AG10803 (cell line): ENCODE data around the gene RNF157.
"Not testable (repeated sequence)": the region's sequence is repeated elsewhere in the genome, so short reads cannot be mapped to it uniquely, and the experiment has no call there.

Experiments used
- DNase-seq: peaks from one replicate; pipeline ENCODE4 v3.0.0; 2010; ENCODE audit warnings: low read depth
- H3K4me3 ChIP-seq: 2 replicates; pipeline ENCODE4 v1.5.1; 2011; ENCODE audit warnings: mild to moderate bottlenecking, low read length, control low read depth
- TF ChIP-seq, protein P1 (sequence below): conservative IDR thresholded peaks from 2 replicates; pipeline ENCODE4 v1.5.1; 2011; ENCODE audit warnings: mild to moderate bottlenecking, low read length, control low read depth, inconsistent platforms

The RNF157 gene

DNA sequence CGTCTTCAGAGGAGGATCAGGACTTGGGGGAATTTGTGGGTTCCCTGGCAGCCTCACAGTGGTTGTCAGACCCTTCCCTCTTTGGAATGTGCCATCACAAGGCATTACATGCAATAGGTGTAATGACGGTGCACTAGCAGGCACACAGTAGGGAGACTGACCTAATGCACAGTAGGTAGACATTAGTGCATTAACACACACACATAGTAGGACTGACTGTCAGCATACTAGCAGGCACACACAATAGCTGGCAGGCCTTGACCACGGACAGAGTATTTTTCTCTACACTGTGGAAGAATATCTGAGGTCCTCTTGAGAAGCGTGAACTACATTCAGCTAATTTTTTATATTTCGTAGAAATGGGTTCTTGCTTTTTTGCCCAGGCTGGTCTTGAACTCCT lies 14.0 kb upstream of the RNF157 start:
- no peak for DNase-seq
- TF ChIP-seq, protein P1, sequence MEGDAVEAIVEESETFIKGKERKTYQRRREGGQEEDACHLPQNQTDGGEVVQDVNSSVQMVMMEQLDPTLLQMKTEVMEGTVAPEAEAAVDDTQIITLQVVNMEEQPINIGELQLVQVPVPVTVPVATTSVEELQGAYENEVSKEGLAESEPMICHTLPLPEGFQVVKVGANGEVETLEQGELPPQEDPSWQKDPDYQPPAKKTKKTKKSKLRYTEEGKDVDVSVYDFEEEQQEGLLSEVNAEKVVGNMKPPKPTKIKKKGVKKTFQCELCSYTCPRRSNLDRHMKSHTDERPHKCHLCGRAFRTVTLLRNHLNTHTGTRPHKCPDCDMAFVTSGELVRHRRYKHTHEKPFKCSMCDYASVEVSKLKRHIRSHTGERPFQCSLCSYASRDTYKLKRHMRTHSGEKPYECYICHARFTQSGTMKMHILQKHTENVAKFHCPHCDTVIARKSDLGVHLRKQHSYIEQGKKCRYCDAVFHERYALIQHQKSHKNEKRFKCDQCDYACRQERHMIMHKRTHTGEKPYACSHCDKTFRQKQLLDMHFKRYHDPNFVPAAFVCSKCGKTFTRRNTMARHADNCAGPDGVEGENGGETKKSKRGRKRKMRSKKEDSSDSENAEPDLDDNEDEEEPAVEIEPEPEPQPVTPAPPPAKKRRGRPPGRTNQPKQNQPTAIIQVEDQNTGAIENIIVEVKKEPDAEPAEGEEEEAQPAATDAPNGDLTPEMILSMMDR = no peak
- H3K4me3 ChIP-seq = no peak overlapping the region

GRCh38 chr17:76253841-76254240 lies 13.5 kb upstream of the RNF157 start:
- no peak overlapping the region for H3K4me3 ChIP-seq
- TF ChIP-seq, protein P1 = no peak
- DNase-seq = no peak

DNA sequence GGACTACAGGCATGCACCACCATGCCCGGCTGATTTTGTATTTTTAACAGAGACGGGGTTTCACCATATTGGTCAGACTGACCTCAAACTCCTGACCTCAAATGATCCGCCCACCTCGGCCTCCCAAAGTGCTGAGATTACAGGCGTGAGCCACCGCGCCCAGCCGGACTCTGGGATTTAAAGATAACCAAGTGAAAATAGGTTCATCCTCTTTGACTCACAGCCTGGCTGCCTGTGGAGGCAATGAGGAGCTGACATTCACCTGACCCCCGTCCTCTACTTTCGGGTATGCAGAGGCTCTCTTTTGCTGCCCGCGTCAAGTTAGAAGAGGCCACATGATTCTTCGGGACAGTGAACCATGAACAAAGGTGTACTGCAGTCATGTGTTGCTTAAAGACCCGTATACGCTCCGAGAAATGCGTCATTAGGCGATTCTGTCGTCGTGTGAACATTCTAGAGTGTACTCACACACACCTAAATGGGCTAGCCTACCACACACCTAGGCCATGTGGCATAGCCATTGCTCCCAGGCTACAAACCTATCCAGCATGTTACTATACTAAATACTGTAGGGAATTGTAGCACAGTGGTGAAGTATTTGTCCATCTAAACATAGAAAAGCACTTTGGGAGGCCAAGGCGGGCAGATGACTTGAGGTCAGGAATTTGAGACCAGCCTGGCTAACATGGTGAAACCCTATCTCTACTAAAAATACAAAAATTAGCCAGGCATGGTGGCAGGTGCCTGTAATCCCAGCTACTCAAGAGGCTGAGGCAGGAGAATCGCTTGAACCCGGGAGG lies 12.9 kb upstream of the RNF157 start:
- H3K4me3 ChIP-seq, DNase-seq: not testable (repeated sequence)

DNA sequence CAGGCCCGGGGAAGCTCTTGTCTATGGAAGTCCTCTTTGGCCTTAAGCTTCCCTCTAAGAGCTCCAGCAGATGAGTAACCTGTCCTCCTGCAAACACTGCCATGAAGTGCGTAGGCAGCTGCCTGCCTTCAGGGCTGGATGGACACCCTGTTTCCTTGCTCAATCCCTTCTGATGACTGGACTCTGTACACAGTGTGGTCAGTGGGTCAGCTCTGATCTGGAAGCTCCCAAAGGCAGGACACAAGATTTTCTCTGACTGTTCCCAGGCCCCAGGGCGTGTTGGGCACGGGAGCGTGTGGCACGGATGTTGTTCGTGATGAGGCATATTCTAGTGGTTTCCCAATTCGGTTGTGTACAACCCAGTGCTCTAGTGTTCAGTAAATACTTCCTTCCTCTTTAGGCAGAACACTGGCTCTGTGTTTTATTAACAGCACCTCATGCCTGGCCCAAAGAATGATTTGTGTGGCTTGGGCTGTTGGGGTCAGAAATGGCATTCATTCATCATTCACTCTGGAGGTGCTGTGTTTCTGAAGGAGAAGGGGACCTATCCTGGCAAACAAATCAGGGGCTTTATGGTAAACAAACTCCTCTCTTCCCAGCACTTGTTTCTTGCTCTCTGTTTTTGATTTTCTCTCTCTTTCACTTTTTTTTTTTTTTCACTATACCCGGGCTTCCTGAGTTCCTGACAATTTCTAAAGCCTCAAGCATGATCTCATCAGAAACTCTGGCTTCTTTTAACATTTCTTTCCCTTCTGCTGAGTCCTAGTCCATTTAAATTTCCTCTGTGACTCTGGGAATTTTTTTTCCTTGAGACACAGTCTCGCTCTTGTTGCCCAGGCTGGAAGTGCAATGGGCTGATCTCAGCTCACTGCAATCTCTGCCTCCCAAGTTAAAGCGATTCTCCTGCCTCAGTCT lies 12.0 kb upstream of the RNF157 start:
- DNase-seq = peak; percentile 90
- TF ChIP-seq, protein P1 = no peak
- no peak overlapping the region; the same call in 1 of the 2 replicates for H3K4me3 ChIP-seq

DNA sequence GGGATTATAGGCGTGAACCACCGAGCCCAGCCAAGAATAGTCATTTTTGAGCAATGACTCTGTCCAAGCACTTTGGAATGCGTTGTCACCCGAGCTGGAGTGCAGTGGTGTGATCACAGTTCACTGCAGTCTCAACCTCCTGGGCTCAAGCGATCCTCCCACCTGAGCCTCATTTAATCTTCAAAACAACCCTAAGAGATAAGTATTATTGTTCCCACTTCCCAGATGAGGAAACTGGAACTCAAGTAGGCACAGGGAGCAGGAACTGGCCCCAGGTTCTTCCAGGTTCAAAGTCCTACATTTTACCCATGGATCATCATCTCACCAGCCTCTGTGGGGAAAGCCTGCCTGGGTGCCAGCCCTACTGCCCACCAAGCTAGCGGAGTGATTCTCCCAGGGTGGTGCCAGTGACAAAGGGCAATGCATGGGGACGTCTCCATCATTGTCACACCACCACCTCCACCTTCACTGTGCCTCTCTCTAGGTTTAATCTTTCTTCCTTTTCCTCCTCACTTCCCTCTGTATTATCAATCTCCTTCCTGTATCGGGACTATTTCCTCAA lies 11.3 kb upstream of the RNF157 start:
- no peak for DNase-seq
- TF ChIP-seq, protein P1 = no peak
- H3K4me3 ChIP-seq = no peak overlapping the region

DNA sequence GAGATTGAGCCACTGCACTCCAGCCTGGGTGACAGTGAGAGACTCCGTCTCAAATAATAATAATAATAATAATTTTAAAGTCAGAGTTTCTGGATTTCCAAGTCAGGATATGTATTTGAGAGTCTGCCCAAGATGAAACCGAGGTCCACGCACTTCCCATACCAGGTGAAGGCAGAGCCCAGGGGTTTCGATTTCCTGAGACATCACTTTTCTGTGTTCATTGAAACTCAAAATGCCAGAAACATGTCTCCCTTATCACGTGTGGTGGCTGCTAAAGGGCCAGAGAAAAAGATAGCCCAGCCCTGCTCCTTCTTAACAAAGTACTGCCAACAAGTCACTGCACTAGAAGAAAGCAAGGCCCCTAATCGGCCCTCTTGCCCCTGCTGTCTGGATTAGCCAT lies 9.8 kb upstream of the RNF157 start:
- H3K4me3 ChIP-seq = no peak overlapping the region
- DNase-seq = no peak
- TF ChIP-seq, protein P1 = no peak

DNA sequence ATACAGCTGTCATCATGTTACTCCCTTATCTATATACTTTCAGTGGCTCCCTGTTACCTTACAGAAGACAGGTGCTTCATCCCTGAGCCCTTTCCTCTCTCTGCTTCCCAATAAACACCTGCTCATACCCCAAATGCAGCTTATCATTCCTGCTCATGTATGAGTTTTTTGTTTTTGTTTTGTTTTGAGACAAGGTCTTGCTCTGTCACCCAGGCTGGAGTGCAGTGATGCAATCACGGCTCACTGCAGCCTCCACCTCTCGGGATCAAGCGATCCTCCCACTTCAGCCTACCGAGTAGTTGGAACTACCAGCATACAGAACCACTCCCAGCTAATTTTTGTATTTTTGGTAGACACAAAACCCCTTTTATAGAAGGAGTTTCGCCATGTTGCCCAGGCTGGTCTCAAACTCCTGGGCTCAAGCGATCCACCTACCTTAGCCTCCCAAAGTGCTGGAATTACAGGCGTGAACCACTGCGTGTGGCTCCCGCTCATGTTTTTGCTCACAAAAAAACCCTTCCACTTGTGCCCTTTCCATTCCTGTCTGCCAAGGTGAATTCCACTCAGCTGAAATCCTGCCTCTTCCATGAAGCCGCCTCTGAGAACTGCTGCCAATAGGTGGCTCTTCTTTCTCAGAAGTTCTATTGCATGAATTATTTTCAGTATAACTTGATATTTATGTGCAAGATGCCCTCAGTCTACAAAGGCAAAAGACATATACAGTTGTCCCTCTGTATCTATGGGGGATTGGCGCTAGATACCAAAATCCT lies 7.9 kb upstream of the RNF157 start:
- DNase-seq = no peak
- TF ChIP-seq, protein P1 = no peak
- no peak overlapping the region for H3K4me3 ChIP-seq
